Gastroesophageal sphincter (tissue), 4 donors: Measurements from ENCODE around the gene EFHC1. TPM values are rescaled to one million over a fixed set of nuclear protein-coding genes. Genes with fewer than 3 reads are reported as not detected.

Experiments used
- ATAC-seq: fragments of 150-250 bp; one replicate; pipeline ENCODE4 v1.9.1; 2016; ENCODE audit warnings: mild to moderate bottlenecking, moderate library complexity
- H3K27ac ChIP-seq, 4 donors: fragments of 200-600 bp; sonication (generic) in 3 of 4; 1 replicate in 3 of 4; 2 replicates in 1 of 4; pipeline ENCODE4 v1.5.1; 2016 to 2019
- H3K27me3 ChIP-seq: fragments of 200-600 bp; sonication (generic); one replicate; pipeline ENCODE4 v1.5.1; 2019
- H3K36me3 ChIP-seq, 2 donors: fragments of 200-600 bp; sonication (generic); one replicate each; pipeline ENCODE4 v1.5.1; 2019; ENCODE audit warnings: control low read depth in 1 of 2
- H3K4me1 ChIP-seq, 3 donors: fragments of 200-600 bp; sonication (generic); 1 replicate in 2 of 3; 2 replicates in 1 of 3; pipeline ENCODE4 v1.5.1; 2016 to 2019; ENCODE audit warnings: control low read depth in 2 of 3
- H3K4me3 ChIP-seq, 2 donors: fragments of 200-600 bp; sonication (generic); one replicate each; pipeline ENCODE4 v1.5.1; 2019; ENCODE audit warnings: mild to moderate bottlenecking in 1 of 2, moderate library complexity in 1 of 2
- H3K9me3 ChIP-seq, 3 donors: fragments of 200-600 bp; sonication (generic); one replicate each; pipeline ENCODE4 v1.5.1; 2017 to 2019; ENCODE audit warnings: control low read depth in 2 of 3
- EP300 ChIP-seq: sonication (generic); formaldehyde crosslinking; IDR thresholded peaks from one replicate; pipeline ENCODE4 v1.6.1; 2017; ENCODE audit warnings: antibody characterized with exemption, mild to moderate bottlenecking
- POLR2A ChIP-seq, 2 donors: fragments of 450-650 bp; IDR thresholded peaks; one replicate each; pipeline ENCODE4 v1.6.1; 2017; ENCODE audit warnings: antibody characterized with exemption in 2 of 2, mild to moderate bottlenecking in 2 of 2, moderate library complexity in 1 of 2
- POLR2AphosphoS5 ChIP-seq: sonication (generic); formaldehyde crosslinking; IDR thresholded peaks from one replicate; pipeline ENCODE4 v1.6.1; 2017; ENCODE audit warnings: antibody characterized with exemption
- WGBS, 2 donors: methylation state at CpG; one replicate each; pipeline ENCODE4 v1.1.5; 2018; ENCODE audit warnings: low coverage in 1 of 2; 5-methylcytosine and 5-hydroxymethylcytosine counted together
- total RNA-seq, 4 donors: library from RNA; depleted of rRNA; stranded (reverse); fragments of >200 nt; gene quantifications; one replicate each; pipeline ENCODE4 v1.1.0, GENCODE V29; 2016
- TF ChIP-seq, protein P1 (sequence below), 4 experiments: fragments of 200-600 bp in 2 of 4; fragments of 450-650 bp in 2 of 4; sonication (generic) in 1 of 4; IDR thresholded peaks; one replicate each; pipeline ENCODE4 v1.5.1; 2017 to 2019; ENCODE audit warnings: antibody characterized with exemption in 4 of 4, mild to moderate bottlenecking in 2 of 4, moderate library complexity in 2 of 4

EFHC1 gene
- total RNA-seq, 4 donors from 2014 or later, result 5.1 to 27.4 (median 12.9) TPM

DNA sequence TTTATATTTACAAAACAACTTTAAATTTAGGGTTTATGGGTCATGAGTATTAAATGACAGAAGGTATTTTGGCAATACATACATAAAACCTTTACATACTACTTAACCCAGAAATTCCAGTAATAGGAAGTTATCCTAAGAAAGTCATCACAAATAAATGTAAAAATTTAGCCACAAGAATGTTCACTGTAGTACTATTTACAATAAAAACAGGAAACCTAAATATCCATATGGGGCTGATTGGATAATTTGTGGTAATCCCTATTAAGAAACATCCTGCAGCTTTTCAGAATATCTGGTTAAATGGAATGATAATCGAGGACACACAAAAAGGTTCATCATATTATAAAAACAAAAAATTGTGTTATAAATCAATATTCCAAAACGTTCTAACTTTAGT lies 112.3 kb downstream of the EFHC1 start:
- peaks cover 0 to 32% of the 10 kb centered on the region in 2 donors for H3K36me3 ChIP-seq

DNA sequence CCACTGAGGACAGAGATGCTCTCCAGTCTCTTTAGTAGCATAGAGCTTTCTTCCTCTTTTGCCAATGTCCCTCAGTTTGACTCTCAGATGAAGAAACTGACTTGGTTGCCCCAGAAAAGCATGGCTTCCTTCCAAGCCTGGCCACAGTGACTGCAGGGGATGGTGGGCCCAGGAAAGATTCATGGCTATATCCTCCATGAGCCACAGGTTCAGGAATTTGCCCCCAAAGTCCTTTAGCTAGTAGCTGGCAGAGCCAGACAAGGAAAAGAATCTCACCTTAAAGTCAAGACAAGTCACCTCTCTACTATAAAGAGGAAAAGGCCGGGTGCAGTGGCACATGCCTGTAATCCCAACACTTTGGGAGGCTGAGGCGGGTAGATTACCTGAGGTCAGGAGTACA lies 113.3 kb downstream of the EFHC1 start:
- no peaks in the 10 kb centered on the region for H3K9me3 ChIP-seq
- no peak for ATAC-seq
- 90% methylated on average over 2 of the region's 2 CpGs; no CpG with 5 or more reads in 1 of the 2 donors for WGBS, 2 donors
- no peak overlapping the region for H3K27ac ChIP-seq
- no peak for TF ChIP-seq POLR2AphosphoS5
- TF ChIP-seq, protein P1, sequence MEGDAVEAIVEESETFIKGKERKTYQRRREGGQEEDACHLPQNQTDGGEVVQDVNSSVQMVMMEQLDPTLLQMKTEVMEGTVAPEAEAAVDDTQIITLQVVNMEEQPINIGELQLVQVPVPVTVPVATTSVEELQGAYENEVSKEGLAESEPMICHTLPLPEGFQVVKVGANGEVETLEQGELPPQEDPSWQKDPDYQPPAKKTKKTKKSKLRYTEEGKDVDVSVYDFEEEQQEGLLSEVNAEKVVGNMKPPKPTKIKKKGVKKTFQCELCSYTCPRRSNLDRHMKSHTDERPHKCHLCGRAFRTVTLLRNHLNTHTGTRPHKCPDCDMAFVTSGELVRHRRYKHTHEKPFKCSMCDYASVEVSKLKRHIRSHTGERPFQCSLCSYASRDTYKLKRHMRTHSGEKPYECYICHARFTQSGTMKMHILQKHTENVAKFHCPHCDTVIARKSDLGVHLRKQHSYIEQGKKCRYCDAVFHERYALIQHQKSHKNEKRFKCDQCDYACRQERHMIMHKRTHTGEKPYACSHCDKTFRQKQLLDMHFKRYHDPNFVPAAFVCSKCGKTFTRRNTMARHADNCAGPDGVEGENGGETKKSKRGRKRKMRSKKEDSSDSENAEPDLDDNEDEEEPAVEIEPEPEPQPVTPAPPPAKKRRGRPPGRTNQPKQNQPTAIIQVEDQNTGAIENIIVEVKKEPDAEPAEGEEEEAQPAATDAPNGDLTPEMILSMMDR (IDR thresholded peaks at IDR 0.05), result no peak
- no peak for TF ChIP-seq POLR2A (IDR thresholded peaks at IDR 0.05)
- TF ChIP-seq EP300, result no peak
- peaks cover 0 to 31% (median 20%) of the 10 kb centered on the region in 3 donors for H3K4me1 ChIP-seq
- H3K4me3 ChIP-seq, result no peak overlapping the region
- H3K36me3 ChIP-seq, result peaks cover 0 to 32% of the 10 kb centered on the region in 2 donors
- H3K27me3 ChIP-seq, result no peaks in the 10 kb centered on the region

More for the DNA sequence above, 112.3 kb downstream of the EFHC1 start:
- ATAC-seq, result no peak
- Histone ChIP-seq H3K4me1 (peaks cover 0 to 21% (median 10%) of the 10 kb centered on the region in 3 donors), H3K27ac (no peak overlapping the region), H3K27me3 (no peaks in the 10 kb centered on the region), H3K9me3 (no peaks in the 10 kb centered on the region), H3K4me3 (no peak overlapping the region)
- TF ChIP-seq POLR2AphosphoS5 (no peak), EP300 (no peak), POLR2A (IDR thresholded peaks at IDR 0.05) (no peak)
- TF ChIP-seq, protein P1 (IDR thresholded peaks at IDR 0.05), result no peak
- 86 to 91% methylated on average over 2 of the region's 2 CpGs for WGBS, 2 donors

GRCh38 chr6:52534363-52534762 lies 114.2 kb downstream of the EFHC1 start:
- Histone ChIP-seq H3K9me3 (no peaks in the 10 kb centered on the region), H3K4me3 (no peak overlapping the region), H3K36me3 (peaks cover 0 to 32% of the 10 kb centered on the region in 2 donors), H3K27me3 (no peaks in the 10 kb centered on the region), H3K27ac (no peak overlapping the region), H3K4me1 (peaks cover 0 to 40% (median 23%) of the 10 kb centered on the region in 3 donors)
- TF ChIP-seq POLR2AphosphoS5, result no peak
- TF ChIP-seq, protein P1 (IDR thresholded peaks at IDR 0.05), result no peak
- TF ChIP-seq POLR2A (IDR thresholded peaks at IDR 0.05), result no peak
- TF ChIP-seq EP300, result no peak
- no peak for ATAC-seq
- 98 to 100% methylated on average over 5 of the region's 5 CpGs for WGBS, 2 donors

- WGBS, 2 donors, result 80 to 86% methylated on average over 1 to 3 of the region's 3 CpGs
- Histone ChIP-seq H3K27me3 (no peaks in the 10 kb centered on the region), H3K4me3 (no peak overlapping the region), H3K9me3 (no peaks in the 10 kb centered on the region), H3K27ac (no peak overlapping the region), H3K4me1 (peaks cover 0 to 46% (median 29%) of the 10 kb centered on the region in 3 donors), H3K36me3 (peaks cover 0 to 32% of the 10 kb centered on the region in 2 donors)
- no peak for ATAC-seq
- no peak for TF ChIP-seq EP300
- no peak for TF ChIP-seq POLR2AphosphoS5
- TF ChIP-seq POLR2A (IDR thresholded peaks at IDR 0.05), result no peak
- TF ChIP-seq, protein P1 (IDR thresholded peaks at IDR 0.05), result no peak
These were observed 114.8 kb downstream of the EFHC1 start for GRCh38 chr6:52534966-52535390.

DNA sequence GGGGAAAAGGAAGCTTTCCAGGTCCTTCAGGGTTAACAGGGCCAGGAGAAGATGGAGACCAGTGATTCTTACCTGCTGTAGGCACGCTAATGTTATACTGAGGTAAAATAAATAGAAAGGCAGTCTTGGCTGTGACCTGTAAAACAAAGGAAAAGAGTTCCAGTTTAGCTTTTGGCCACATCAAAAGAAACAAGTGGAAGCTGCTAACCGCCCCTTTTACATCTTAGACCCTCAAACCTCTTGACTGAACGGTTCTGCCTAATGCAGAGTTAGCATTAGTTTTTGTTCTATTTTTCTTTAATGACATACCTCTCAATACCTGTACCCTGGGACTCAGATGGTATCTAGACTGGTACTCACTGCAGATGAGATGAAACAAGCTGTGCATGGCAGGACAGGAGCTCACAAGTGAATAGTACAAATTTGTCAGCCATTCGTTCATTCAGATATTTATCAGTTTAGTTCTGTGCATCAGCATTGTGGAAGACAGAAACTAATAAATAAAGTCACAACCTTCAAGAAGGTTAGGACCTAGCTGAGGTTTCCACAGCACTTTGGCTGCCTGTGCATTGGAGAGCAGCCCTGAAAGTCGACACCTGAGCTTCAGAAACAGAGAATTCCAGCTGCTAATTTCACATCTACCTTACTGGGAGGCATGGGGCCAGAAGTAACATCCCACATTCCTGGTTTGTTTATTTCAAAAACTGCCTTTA lies 115.7 kb downstream of the EFHC1 start:
- Histone ChIP-seq H3K9me3 (no peaks in the 10 kb centered on the region), H3K27me3 (no peaks in the 10 kb centered on the region), H3K4me3 (no peak overlapping the region), H3K27ac (no peak overlapping the region), H3K4me1 (peaks cover 5 to 55% (median 38%) of the 10 kb centered on the region in 3 donors), H3K36me3 (peaks cover 0 to 26% of the 10 kb centered on the region in 2 donors)
- 76 to 79% methylated on average over 3 to 4 of the region's 5 CpGs for WGBS, 2 donors
- ATAC-seq, result no peak
- TF ChIP-seq, protein P1 (IDR thresholded peaks at IDR 0.05), result no peak
- TF ChIP-seq POLR2A (IDR thresholded peaks at IDR 0.05) (no peak), POLR2AphosphoS5 (no peak), EP300 (no peak)
